Ureter (tissue), 1 donor: ENCODE data around the gene TGM6. TPM values are rescaled to one million over a fixed set of nuclear protein-coding genes. Genes with fewer than 3 reads are reported as not detected.

ENCODE experiments used
- DNase-seq: peaks from one replicate; pipeline ENCODE4 v3.0.0-alpha.2; 2020; ENCODE audit warnings: low spot score
- total RNA-seq: library from RNA; stranded (reverse); gene quantifications from one replicate; pipeline ENCODE4 v1.2.4, GENCODE V29; 2023
- donor health status: DM: yes; HTN: yes; CAD: no.

The TGM6 gene
- total RNA-seq, 1 donor from 2014 or later: not detected

GRCh38 chr20:2455771-2456497 lies 75.2 kb downstream of the TGM6 start:
- no peak for DNase-seq

DNA sequence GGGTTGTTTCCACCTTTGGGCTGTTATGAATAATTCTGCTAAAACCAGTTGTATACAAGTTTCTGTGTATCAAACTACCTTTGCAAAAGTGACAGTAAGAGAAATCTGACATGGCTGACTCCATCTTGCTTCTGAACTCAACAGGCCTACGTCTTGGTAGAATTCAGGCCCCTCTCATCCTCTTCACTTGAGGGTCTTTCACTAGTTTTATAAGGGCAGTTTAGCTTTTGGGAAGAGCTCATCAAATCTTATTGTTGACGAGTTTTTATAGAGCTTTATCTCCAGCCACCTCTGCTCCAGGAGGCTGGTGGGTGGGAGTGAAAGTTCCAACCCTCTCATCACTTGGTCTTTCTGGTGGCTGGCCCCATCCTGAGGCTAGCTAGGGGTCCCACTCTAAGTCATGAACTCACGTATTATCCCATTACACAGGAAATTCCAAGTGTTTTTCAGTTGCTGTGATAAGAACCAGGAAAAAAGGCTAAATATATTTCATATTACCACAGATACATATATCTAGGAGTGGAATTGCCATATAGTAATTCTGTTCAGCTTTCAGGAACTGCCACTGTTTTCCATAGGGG lies 78.3 kb downstream of the TGM6 start:
- DNase-seq: no peak

DNA sequence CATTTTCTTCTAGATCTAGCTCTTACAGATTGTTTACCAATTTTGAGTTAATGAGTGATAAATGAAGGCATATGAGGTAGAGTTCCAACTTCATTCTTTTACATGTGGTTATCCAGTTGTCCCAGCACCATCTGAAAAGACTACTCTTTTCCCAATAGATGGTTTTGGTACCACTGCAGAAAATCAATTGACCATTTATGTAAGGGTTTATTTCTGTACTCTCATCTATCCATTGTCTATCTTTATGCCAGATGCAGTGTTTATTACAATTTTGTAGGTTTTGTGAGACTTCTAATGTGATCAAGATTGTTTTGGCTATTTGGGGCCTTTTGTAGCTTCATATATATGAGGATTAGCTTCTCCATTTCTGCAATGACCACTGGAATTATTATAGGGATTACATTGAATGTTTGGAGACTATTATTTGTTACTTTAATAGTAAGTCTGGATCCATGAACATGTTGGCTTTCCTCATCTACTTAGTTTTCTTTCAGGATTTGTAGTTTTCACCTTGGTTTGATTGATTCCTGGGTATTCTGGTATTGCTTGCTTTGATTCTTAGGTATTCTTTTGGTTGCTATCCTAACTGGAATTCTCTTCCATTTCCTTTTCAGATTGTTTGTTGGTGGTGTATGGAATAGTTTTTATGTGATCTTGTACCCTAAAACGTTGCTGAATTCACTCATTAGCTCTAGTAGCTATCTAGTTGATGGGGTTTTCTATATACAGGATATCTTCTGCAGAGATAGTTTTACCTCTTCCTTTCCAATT lies 79.5 kb downstream of the TGM6 start:
- DNase-seq: no peak

- DNase-seq: no peak
Observed at GRCh38 chr20:2460752-2461424, 80.2 kb downstream of the TGM6 start.

DNA sequence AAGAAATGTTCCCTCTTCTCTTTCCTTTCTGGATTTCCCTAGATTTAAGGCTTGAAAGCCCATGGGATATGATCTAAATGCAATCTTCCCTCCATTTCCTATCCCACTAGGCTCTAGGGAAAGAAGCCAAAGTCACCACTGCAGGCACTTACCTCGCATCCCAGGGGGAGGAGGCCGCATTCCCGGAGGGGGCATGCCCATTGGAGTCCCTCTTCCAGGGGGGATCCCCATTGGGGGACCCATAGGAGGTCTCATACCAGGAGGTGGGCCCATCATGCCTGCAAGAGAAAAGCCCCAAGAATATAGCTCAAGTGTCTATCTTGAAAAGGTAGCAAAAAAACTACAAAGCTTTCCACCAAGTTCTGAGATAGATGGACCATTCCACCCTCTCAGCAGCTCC lies 81.8 kb downstream of the TGM6 start:
- no peak for DNase-seq

- DNase-seq: no peak
Observed at GRCh38 chr20:2463616-2464365, 83.1 kb downstream of the TGM6 start.

- DNase-seq: no peak
Observed at GRCh38 chr20:2465100-2465499, 84.4 kb downstream of the TGM6 start.

GRCh38 chr20:2467412-2467811 lies 86.7 kb downstream of the TGM6 start:
- no peak for DNase-seq

DNA sequence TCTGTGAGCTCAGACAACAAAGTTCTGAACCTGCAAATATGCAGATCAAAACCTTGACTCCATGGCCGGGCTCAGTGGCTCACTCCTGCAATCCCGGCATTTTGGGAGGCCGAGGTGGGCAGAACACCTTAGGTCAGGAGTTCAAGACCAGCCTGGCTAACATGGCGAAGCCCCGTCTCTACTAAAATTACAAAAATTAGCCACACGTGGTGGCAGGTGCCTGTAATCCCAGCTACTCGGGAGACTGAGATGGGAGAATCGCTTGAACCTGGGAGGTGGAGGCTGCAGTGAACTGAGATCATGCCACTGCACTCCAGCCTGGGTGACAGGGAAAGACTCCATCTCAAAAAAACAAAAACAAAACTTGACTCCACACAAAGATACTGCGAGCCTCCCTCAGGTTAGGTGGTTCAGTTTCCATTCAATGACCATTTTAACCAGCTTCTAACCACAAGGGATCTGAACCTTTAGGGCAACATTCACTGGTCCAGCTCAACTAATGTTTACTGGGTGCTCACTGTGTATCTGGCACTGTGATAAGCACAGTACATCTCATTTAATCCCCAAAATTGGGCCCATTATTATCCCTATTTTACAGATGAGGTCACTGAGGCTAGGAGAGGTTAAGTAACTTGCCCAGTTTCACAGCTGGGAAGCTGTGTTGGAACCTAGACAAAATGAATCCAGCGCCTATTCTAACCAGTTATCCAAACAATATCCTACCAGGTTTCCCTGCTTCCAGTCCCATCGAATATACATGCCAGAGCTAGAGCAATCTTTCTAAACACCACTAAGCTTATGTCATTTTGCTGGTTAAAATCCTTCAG lies 88.1 kb downstream of the TGM6 start:
- DNase-seq: no peak

DNA sequence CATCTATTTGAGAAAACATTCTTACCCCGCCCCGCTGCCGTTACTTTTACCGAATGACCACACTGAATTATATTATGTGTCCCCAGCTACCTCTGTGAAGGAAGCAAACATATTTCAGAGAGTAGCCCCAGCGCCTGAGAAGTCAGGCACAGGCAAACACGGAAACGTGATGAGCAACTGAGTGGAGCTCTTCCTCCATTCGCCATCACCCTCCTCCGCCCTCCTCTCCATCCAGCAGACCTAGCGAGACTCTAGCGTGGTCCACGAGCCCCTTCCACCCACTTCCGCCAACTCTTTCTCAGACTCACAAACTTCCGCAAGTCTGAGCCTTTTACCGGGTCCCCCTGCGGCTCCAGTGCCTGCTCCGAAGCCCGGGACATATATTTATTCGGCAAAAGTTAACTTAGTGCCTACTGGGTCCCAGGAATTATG lies 89.3 kb downstream of the TGM6 start:
- DNase-seq: peak; percentile 50

GRCh38 chr20:2470423-2471193 lies 89.9 kb downstream of the TGM6 start, which contains the start of gene SNRPB:
Gene SNRPB, minus strand, starts transcription at chr20:2470789. Its CDS starts 99 bp downstream, at chr20:2470690.
- peak; percentile 98 for DNase-seq

- DNase-seq: no peak
Observed at GRCh38 chr20:2473516-2473915, 92.8 kb downstream of the TGM6 start.

GRCh38 chr20:2475850-2476741 lies 95.4 kb downstream of the TGM6 start:
- DNase-seq: no peak

GRCh38 chr20:2476742-2477615 lies 96.3 kb downstream of the TGM6 start:
- no peak for DNase-seq

DNA sequence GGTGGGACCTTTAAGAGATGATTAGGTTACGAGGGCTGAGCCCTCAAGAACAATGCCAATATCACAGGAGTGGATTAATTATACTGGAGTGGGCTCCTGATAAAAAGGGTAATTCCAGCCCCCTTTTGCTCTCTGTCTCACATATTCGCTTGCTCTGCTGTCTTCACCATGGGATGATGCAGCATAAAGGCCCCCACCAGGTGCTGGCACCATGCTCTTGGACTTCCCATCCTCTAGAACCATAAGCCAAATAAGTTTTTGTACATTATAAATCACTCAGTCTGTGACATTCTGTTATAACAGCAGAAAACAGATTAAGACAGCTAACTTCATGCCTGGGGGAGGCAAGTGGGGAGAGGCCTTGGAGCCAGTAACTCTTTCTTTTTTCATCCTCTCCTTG lies 99.7 kb downstream of the TGM6 start:
- DNase-seq: no peak
